NCI-H2227 treated with DMSO at 0.1 percent for 48 hours (cell line): ENCODE measurements around the gene C1QTNF9.
"Not testable (repeated sequence)": the region's sequence is repeated elsewhere in the genome, so short reads cannot be mapped to it uniquely, and the experiment has no call there.

ENCODE experiments used
- DNase-seq: peaks from one replicate; lab custom pipeline; 2025; lab: John Stamatoyannopoulos, UW

The C1QTNF9 gene

DNA sequence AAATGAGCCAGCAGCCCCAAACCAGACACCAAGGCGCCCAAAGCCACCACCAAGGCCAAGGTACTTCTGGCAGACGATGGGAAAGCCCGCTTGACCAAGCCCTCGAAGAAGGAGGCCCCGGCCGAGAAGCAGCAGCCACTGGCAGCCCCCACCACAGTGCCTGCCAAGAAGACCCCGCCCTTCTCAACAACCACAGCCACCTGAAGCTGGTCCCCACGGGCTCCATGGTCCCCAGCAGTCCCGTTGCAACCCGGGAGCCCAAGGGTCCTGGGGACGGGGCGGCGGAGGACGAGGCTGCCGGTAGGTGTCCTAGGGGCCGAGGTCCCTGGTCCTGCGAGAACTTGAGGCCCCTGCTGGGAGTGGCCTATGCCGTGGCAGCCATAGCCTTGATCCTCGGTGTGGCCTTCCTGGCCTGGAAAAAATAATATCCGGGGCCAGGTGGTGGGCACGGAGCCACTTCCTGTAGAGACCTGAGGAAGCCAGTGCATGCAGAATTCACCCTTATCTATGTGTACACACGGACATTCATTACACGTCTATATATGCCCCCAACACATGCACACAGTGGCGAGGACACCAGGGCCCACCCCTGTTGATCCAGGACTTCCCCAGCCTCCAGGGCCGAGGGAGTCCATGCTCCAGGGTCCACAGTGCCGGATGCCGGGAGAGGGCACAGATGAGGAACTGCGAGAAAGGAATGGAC is 13.8 kb downstream of the C1QTNF9 start:
- DNase-seq: no peak

DNA sequence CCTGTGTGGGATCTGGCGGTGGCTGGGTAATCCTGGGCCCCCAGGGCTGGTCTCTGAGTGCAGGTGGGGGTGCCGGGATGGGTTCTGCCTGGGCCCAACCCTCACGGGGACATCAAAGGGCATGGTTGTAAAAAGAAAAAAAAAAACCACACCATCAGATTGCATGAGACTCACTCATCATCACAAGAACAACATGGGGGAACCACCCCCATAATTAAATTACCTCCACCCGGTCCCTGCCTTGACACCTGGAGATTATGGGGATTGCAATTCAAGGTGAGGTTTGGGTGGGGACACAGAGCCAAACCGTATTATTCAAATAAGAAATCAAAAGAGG is 14.3 kb downstream of the C1QTNF9 start:
- no peak for DNase-seq

DNA sequence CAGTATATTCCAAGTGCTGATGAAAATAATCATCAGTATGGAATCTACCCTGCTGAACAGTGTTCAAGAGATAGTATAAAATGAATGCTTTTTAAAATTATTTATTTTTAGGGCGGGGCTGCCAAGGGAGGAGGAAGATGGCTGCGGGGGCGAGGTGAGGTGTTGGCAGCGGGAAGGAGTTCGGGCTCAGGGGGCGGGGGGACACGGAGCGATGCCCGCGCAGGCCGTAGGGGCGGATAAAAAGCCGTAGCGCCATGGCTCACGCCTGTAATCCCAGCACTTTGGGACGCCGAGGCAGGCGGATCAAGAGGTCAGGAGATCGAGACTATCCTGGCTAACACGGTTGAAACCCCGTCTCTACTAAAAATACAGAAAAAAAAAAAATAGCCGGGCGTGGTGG is 18.2 kb downstream of the C1QTNF9 start:
- not testable (repeated sequence) for DNase-seq

DNA sequence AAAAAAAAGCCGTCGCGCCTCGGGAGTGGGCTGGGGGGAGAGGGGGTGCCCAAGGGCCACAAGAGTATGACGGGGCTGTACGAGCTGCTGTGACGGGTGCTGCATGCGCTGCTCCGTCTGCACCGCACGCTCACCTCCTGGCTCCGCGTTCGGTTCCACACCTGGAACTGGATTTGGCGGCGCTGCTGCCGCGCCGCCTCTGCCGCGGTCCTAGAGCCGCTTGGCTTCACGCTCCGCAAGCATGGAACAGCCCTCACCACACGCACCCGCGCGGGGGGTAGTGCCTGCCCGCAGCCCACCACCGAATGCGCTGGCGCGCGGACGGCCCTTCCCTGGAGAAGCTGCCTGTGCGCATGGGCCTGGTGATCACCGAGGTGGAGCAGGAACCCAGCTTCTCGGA is 18.8 kb downstream of the C1QTNF9 start:
- no peak for DNase-seq

DNA sequence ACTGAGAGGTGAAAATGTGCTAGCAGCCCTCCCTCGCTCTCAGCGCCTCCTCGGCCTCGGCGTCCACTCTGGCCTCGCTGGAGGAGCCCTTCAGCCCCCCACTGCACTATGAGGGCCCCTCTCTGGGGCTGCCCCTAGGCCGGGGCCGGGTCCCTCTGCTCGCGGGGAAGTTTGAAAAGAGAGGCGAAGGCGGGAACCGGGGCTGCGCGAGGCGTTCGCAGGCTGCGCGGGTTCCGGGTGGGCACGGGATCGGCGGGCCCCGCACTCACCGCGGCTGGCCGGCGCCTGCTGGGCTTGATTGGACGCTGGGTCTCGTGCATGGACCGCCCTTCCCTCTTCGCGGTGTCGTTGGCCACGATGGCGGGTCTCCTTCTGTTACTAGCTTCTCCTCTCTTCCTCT is 29.3 kb downstream of the C1QTNF9 start:
- DNase-seq: no peak

DNA sequence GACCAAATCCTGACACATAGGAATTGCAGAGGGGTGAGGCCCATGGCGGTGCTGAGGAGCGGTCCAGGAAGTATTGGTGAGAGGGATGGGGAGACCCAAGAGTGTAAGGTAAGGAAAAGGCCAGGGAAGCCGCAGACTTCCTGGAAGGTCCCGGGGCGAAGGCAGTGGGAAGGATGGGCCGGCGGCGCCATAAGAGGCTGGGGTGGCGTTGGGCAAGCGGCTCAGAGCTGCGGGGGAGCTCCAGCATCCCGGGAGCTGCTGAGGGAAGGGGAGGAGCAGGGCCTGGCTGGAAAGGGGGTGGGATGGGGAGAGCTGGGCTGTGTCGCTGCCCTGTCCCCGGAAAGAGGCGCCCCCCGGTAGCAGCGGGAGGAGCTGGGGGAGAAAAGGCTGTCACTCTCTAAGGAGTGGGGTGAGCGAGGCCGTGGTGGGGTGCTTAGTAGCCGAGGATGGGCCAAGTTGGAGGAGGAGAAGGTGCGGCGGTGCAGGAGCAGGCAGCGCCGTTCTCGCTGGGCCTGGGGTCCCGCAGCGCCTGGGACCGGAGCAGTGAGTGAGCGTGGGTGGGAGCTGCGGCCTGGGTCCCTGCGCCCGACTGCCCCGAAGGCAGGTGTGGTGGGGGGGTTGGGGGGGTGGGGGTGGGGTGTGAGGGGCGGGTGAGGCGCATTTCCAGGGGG is 30.7 kb downstream of the C1QTNF9 start:
- DNase-seq: no peak

DNA sequence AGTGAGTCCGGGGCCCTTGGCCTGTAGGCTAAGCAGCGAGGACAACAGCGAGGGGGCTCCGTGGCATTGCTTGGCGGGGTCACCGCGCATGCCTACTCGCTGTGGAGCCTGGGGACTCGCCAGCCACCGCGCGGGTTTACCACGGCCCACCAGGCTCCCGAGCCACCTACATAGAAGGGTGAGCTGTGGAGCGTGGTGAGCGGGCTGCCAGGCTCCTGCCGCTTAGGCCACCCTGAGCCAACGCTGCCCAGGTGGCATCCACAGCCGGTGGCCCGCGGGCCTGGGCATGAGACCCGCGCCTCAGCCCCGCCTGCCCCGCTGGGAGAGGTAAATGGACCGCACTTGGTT is 31.2 kb downstream of the C1QTNF9 start:
- DNase-seq: no peak

DNA sequence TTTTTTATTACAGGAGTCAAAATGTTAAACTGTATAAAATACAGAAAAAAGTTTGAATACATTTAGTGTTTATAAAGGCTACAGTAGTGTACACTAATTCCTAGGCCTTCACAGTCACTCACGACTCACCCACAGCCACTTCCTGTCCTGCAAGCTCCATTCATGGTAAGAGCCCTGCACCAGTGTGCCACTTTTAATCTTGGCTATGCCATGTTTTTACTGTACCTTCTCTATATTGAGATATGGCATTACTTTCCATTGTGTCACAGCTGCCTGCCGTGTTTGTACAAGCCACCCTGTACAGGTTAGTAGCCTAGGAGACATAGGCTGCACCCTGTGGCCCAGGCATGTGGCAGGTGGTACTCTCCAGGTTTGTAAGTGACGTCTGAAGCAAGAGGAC is 32.1 kb downstream of the C1QTNF9 start:
- no peak for DNase-seq

DNA sequence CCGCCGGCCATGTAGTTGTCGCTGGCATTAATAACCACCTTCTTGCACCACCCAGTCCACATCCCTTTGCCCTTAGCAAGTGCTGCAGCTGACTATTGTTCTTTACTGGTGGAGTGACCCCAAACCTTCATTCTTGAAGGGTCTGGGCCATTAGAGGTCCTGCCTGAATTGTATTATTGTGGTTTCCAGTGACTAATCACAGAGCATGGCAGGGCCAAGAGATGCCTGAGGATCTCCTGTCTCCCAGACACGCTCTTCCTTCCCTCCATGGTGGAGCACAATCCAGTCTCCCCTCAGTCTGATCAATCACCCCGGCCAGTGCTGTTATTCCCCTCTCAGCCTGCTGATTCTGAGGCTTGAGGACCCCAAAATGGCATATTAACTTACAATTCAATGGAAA is 39.0 kb downstream of the C1QTNF9 start:
- DNase-seq: no peak

DNA sequence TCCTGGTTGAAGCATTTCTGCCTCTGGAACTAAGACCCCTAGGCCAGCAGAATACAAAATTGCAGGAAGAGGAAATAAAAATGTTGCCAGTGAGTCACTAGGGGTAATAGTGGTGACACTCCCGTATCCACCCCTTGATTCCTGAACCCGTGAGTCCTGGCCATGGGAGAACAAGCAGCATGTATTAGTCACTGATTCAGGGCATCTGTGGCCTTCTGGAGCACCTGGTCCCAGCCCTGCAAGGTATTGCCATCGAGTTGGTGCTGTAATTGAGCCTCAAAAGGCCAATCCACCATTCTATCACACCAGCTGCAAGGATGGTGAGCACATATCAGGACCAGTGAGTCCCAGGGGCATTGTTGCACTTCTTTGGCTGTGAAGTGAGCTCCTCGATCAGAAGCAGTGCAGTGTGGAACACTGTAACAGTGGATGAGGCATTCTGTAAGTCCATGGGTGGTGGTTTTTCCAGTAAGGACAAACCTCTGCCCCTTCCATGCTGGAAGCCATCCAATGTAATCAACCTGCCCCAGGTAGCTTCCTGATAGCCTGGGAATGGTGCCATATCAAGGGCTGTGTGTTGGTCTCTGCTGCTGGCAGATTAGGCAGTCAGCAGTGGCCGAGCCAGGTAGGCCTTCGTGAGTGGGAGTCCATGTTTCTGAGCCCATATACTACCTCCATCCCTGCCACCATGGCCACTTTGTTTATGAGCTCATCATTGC is 39.6 kb downstream of the C1QTNF9 start:
- DNase-seq: no peak

DNA sequence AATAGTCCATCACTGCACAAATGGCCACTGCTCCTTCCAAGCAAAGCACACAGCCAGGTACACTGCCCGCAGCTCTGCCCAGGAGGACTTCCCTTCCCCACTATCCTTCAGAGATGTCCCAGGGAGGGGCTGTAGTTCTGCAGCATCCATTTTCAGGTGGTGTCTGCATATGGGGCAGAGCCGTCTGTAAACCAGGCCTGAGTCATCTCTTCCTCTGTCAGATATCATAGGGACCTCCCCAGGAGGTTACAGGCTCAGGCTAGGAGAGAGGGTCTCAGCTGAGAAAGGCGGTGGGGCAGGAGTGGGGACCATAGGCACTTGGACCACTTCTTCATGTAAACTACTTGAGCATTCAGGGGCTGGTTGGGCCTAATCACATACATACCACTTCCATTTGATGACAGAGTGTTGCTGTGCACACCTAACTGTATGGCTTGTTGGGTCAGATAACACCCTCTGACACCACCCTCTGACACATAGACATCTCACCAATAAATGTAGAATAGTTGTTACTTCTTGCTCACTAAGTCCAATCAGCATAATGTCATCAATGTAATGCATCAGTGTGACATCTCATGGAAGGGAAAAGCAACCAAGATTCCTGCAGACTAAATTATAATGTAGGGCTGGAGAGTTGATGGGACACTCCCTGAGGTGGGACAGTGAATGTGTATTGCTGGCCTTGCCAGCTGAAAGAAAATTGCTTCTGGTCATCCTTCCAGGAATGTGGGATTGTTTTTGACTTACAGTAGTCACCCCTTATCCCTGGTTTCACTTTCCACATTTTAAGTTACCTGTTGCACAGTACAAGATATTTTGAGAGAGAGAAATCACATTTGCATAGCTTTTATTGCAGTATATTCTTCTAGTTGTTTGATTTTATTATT is 40.6 kb downstream of the C1QTNF9 start:
- DNase-seq: not testable (repeated sequence)

DNA sequence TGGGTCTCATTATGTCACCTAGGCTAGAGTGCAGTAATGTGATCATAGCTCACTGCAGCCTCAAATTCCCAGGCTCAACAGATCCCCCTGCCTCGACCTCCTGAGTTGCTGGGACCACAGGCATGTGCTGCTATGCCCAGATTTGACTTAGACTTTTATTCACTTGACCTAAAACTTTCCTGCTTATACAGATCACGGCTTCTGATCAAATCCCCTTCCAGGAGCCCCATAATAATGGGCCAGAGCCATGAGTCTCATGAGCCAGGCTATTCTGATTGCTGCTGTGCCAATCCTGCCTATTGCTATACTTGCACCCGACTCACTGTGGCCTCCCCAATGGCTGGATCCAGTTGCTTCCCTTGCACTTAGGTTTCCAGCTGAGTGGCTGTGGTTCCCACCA is 42.0 kb downstream of the C1QTNF9 start:
- no peak for DNase-seq

DNA sequence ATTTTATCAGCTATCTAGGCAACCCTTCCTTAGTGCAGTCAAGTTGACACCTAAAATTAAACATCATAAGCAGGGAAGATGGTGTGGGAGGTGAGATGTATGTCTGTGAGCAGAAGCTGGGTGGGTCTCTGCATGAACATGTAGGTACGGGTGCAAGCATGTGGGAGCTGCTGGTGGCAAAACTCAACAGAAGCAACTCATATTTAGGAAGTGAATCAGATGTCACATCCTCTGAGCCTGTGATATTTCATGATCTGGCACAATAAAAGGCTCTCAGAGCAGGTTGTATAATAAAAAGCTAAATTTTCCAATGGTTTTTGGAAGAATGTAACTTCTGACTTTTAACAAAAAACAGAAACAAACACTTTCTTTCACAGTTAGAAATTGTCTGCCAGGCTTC is 44.4 kb downstream of the C1QTNF9 start:
- no peak for DNase-seq

DNA sequence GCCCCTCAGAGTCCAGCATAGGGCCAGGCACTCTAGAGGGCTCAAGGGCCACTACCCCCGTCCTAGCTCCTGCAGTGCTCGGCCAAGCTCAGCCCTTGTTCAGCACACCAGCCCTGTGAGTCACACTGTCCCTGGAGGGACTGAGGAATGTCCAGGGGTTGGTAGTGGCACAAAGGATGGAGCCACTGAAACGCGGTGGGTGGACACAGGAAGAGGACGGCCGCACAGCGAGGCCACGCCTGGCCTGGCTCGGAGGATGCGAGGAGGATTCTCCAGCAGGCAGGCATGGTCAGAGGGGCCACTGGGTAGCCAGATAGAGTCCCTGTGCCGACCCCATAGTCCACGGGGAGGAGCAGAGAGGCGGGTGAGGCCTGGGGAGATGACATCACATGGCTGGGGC is 45.7 kb downstream of the C1QTNF9 start:
- DNase-seq: no peak

DNA sequence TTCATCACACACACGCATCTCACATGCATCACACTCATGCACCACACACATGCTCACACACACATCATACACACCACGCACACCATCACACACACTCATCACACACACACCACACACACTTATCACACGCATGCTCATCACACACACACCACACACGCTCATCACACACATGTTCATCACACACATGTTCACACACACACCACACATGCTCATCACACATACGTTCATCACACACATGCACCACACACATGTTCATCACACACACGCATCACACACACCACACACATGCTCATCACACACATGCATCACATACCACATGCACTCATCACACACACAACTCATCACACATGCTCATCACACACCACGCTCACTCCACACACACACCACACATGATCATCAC is 46.9 kb downstream of the C1QTNF9 start:
- no peak for DNase-seq

DNA sequence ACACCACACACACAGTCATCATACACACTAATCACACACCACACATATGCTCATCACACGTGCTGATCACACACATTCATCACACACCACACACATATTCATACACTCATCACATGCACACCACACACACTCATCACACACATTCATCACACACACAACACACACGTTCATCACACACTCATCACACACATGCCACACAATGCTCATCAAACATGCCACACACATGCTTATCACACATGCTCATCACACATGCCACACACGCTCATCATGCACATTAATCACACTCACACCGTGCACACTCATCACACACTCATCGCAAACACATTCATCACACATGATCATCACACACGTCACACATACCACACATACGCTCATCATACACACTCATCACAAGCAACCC is 47.5 kb downstream of the C1QTNF9 start:
- DNase-seq: no peak

DNA sequence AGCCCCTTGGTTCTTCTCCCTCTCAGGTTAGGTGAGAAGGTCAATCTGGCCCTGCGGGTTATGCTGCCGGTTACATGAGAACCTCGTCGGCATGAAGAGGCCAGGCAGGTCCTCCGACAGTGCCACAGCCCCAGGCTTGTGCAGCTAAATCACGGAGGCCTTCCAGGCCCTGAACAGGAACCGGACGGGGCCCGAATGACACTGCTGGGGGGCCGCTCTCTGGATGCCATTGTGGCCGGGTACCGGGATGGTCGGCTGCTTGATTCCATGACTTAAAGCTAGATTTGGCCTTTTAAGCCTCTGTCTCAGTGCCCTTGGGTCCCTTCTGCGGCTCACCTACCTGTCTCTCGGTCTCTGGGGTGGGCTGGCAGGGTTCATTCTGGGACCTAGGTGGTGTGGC is 48.4 kb downstream of the C1QTNF9 start:
- no peak for DNase-seq

DNA sequence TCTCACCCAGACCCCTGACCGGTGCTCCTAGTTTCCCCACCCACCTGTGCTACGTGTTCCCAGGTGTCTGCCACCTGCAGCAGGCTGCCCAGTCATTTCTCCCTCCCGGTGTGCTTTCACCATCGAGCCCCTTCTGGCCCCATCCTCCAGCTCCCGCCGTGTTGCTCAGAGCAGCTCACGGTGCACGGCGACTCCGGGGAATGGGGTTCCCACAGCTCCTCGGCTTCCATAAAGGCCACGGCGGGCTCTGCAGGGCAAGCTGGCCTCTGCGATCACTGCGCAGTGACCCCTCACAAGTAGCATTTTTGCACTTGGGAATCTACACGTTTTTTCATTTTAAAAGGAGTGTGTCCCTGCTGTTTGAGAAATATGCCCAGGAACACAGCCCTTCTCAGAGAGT is 49.5 kb downstream of the C1QTNF9 start:
- not testable (repeated sequence) for DNase-seq

DNA sequence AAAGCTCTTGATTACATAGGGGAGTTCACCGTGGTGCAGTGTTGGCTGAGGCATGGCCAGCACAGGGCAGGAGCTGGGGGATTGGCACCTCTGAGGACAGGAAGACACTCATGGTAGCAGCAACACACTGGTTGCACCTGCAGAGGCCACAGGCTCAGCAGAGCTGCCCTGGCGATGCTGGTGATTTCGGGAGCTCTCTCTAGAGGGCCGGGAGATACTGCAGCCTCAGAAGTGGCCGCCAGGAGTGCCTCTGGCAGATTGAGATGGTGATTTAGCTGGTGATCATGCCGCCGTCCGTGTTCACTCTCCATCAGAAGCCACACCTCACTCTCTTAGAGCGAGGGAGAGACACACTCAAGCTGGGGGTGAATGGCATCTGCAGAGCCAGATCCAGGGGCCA is 49.9 kb downstream of the C1QTNF9 start:
- not testable (repeated sequence) for DNase-seq

DNA sequence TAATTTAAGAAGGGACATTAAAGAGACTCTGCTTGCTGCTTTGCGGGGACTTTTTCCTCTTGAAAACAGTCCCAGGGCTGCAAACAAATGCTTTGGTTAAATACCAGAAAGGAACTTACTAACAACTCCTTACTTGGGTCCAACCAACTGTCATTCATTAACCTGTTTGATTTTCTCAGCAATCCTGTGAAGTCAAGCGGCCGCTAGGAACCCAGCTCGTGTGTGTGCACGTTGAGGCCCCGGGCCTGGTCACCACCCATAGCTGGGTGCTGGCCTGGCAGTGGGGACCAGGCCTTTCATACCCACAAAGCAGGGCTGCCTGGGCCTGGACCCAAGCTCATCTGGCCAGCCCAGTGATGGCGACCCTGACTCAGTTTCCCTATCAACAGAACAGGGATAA is 50.7 kb downstream of the C1QTNF9 start:
- no peak for DNase-seq

DNA sequence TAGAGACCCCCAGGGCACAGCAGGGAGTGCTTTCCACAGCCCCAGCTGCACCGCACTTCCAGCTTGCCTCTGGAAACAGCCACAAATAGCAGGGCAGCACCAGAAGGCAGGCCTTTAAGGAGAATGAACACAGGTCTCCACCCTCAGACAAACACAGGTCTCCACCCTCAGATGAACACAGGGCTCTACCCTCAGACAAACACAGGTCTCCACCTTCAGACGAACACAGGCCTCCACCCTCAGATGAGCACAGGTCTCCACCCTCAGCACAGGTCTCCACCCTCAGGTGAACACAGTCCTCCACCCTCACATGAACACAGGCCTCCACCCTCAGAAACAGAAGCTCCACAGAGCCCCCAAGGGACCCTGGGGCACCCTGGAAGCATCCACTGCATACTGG is 51.7 kb downstream of the C1QTNF9 start:
- no peak for DNase-seq

DNA sequence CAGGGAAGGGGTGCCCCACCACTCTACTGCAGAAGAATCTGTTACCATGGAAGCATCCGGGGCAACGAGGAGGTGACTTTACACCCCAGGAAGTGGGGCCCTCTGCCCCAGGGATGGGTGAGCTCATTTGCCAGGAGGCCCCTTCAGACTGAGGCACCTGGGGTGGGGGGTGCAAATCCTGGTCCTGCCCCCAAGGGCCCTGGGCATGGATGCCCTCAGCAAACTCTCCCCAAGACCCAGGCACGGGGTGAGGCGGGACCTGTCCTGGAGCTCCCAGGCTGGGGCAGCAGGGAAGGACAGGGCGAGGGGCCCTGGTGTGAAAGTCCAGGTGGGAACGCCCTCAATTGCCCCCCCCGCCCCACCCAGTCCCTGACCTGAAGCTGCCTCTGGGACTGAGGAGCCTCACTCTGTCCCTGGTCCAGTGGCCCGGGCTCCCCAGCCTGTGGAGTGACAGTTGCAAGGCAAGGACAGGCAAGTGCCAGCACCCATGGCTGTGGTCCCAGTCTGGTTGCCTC is 52.5 kb downstream of the C1QTNF9 start:
- DNase-seq: no peak
